Fibroblast of lung (primary cell): Measurements from ENCODE around the gene ALDH7A1. TPM values are rescaled to one million over a fixed set of nuclear protein-coding genes. Genes with fewer than 3 reads are reported as not detected.

Source experiments
- DNase-seq, 2 donors: peaks; one replicate each; pipeline versions ENCODE4 v3.0.0 to v3.0.0-alpha.2; 2010; ENCODE audit warnings: low read depth in 2 of 2
- H2AFZ ChIP-seq: 2 replicates; pipeline ENCODE4 v1.5.1; 2012; ENCODE audit warnings: low read length, control low read depth, inconsistent platforms
- H3K27ac ChIP-seq: 2 replicates; pipeline ENCODE4 v1.5.1; 2011; ENCODE audit warnings: low read length, control low read depth; ENCODE audit not compliant: insufficient read depth
- H3K27me3 ChIP-seq: 2 replicates; pipeline ENCODE4 v1.5.1; 2011; ENCODE audit warnings: mild to moderate bottlenecking, low read length; ENCODE audit not compliant: control insufficient read depth, insufficient read depth
- H3K36me3 ChIP-seq: 2 replicates; pipeline ENCODE4 v1.5.1; 2011; ENCODE audit warnings: low read length; ENCODE audit not compliant: control insufficient read depth, insufficient read depth
- H3K4me1 ChIP-seq: 2 replicates; pipeline ENCODE4 v1.5.1; 2011; ENCODE audit warnings: low read length; ENCODE audit not compliant: control insufficient read depth, insufficient read depth; ENCODE audit errors: extremely low read depth
- H3K4me2 ChIP-seq: 2 replicates; pipeline ENCODE4 v1.5.1; 2011; ENCODE audit warnings: low read length, control low read depth; ENCODE audit not compliant: insufficient read depth; ENCODE audit errors: extremely low read depth
- H3K4me3 ChIP-seq, 4 experiments: fragments of 200-600 bp in 1 of 4; sonication (generic) in 1 of 4; replicated peaks in 1 of 4; 2 replicates each; pipeline ENCODE4 v1.5.1; 2011 to 2016; ENCODE audit warnings: low read length in 4 of 4, low read depth in 3 of 4, mild to moderate bottlenecking in 3 of 4, control low read depth in 2 of 4, inconsistent platforms in 1 of 4, mixed read lengths in 1 of 4; ENCODE audit not compliant: insufficient read depth in 1 of 4; ENCODE audit errors: control extremely low read depth in 1 of 4
- H3K79me2 ChIP-seq: 2 replicates; pipeline ENCODE4 v1.5.1; 2012; ENCODE audit warnings: mild to moderate bottlenecking, low read length, inconsistent platforms; ENCODE audit not compliant: control insufficient read depth, insufficient read depth
- H3K9ac ChIP-seq: 2 replicates; pipeline ENCODE4 v1.5.1; 2011; ENCODE audit warnings: mild to moderate bottlenecking, low read length, control low read depth; ENCODE audit not compliant: insufficient read depth
- H3K9me3 ChIP-seq: 2 replicates; pipeline ENCODE4 v1.5.1; 2012; ENCODE audit warnings: low read depth, low read length; ENCODE audit not compliant: control insufficient read depth, insufficient read depth
- H4K20me1 ChIP-seq: 2 replicates; pipeline ENCODE4 v1.5.1; 2011; ENCODE audit warnings: low read length; ENCODE audit not compliant: control insufficient read depth, insufficient read depth; ENCODE audit errors: extremely low read depth
- EZH2 ChIP-seq: IDR thresholded peaks from 2 replicates; pipeline ENCODE4 v1.5.1; 2012; ENCODE audit warnings: low read length, control low read depth, mild to moderate bottlenecking; ENCODE audit errors: missing control alignments
- polyA plus RNA-seq, 2 donors: library from polyadenylated mRNA; depleted of rRNA in 1 of 2; stranded (reverse) in 1 of 2; unstranded in 1 of 2; fragments of >200 nt; gene quantifications; 2 replicates each; pipeline ENCODE4 v1.2.1, GENCODE V29; 2011 to 2012; ENCODE audit warnings: missing spikeins in 1 of 2
- total RNA-seq: library from RNA; depleted of rRNA; stranded (reverse); fragments of >200 nt; gene quantifications from 2 replicates; pipeline ENCODE4 v1.2.1, GENCODE V29; 2014
- TF ChIP-seq, protein P1 (sequence below), 2 donors: IDR thresholded peaks in 1 of 2; conservative IDR thresholded peaks in 1 of 2; 1 replicate in 1 of 2; 2 replicates in 1 of 2; pipeline ENCODE4 v1.5.1; 2011 to 2012; ENCODE audit warnings: low read length in 2 of 2, control low read depth in 1 of 2, inconsistent platforms in 1 of 2, low read depth in 1 of 2, mild to moderate bottlenecking in 1 of 2

ALDH7A1 gene
- total and polyA plus RNA-seq, 2 donors (not counting 1 experiment from before 2014, with no cell fraction given): 44.8 to 53.3 TPM

DNA sequence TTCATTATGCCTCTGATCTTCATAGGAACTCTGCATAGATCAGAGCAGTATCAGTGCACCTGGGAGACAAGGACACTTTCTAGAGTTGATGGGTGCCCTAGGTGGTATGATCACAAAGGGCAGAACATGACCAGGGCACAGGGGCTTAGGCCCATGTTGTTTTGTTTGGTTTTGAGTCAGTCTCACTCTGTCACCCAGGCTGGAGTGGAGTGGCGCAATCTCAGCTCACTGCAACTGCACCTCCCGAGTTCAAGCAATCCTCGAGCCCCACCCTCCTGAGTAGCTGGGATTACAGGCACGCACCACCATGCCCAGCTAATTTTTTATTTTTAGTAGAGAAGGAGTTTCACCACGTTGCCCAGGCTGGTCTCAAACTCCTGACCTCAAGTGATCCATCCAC is 17.6 kb downstream of the ALDH7A1 start:
- Histone ChIP-seq H3K27me3 (no peaks in the 10 kb centered on the region), H3K9ac (no peak overlapping the region), H3K9me3 (no peaks in the 10 kb centered on the region), H3K36me3 (no peaks in the 10 kb centered on the region), H3K4me2 (no peak overlapping the region), H3K4me1 (no peaks in the 10 kb centered on the region), H3K4me3 (no peak overlapping the region), H3K27ac (no peak overlapping the region), H2AFZ (no peak overlapping the region), H3K79me2 (no peaks in the 10 kb centered on the region), H4K20me1 (no peaks in the 10 kb centered on the region)
- DNase-seq: no peak
- TF ChIP-seq, protein P1, sequence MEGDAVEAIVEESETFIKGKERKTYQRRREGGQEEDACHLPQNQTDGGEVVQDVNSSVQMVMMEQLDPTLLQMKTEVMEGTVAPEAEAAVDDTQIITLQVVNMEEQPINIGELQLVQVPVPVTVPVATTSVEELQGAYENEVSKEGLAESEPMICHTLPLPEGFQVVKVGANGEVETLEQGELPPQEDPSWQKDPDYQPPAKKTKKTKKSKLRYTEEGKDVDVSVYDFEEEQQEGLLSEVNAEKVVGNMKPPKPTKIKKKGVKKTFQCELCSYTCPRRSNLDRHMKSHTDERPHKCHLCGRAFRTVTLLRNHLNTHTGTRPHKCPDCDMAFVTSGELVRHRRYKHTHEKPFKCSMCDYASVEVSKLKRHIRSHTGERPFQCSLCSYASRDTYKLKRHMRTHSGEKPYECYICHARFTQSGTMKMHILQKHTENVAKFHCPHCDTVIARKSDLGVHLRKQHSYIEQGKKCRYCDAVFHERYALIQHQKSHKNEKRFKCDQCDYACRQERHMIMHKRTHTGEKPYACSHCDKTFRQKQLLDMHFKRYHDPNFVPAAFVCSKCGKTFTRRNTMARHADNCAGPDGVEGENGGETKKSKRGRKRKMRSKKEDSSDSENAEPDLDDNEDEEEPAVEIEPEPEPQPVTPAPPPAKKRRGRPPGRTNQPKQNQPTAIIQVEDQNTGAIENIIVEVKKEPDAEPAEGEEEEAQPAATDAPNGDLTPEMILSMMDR (conservative IDR thresholded peaks at IDR 0.05 in 1 of 2, IDR thresholded peaks at IDR 0.05 in 1 of 2; ENCODE audit: low read depth in 1 of 2, low read length in 2 of 2): no peak
- TF ChIP-seq EZH2: no peak

DNA sequence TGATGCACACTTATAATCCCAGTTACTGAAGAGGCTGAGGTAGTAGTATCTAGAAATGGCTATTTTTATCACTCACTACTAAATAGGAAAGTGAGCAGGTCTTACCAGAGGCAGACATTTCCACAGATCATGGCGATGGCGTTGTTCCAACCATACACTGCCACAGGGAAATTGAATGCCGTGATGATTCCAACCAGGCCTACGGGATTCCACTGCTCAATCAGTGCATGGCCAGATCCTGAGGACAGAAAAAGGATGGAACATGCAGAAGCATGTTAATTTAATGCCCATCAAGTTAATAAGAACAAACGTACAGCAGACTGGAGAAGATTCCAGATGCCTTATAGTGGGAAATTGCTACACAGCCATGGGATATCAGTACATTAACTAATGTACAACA is 18.0 kb downstream of the ALDH7A1 start:
- Histone ChIP-seq H3K27me3 (no peaks in the 10 kb centered on the region), H3K9me3 (no peaks in the 10 kb centered on the region), H2AFZ (no peak overlapping the region), H3K27ac (no peak overlapping the region), H4K20me1 (no peaks in the 10 kb centered on the region), H3K4me3 (no peak overlapping the region), H3K4me1 (no peaks in the 10 kb centered on the region), H3K79me2 (no peaks in the 10 kb centered on the region), H3K4me2 (no peak overlapping the region), H3K9ac (no peak overlapping the region), H3K36me3 (no peaks in the 10 kb centered on the region)
- TF ChIP-seq, protein P1 (conservative IDR thresholded peaks at IDR 0.05 in 1 of 2, IDR thresholded peaks at IDR 0.05 in 1 of 2; ENCODE audit: low read depth in 1 of 2, low read length in 2 of 2): no peak
- TF ChIP-seq EZH2: no peak
- DNase-seq: no peak

DNA sequence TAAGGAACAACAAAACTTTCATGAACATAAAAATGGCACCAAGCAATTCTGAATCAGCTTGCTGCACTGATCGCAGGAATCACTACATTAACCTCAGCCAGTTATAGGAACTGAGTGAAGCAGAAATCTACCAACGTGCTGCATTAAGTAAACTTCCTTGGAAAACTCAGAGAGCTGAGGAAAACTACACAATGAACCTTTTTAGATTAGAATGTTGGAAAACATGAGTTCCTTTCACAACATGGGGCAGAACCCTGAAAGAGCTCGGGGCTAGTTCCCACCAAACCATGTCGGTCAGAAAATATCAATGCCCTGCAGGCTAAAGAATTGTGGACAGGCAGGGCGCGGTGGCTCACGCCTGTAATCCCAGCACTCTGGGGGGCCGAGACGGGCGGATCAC is 19.4 kb downstream of the ALDH7A1 start:
- H2AFZ ChIP-seq: no peak overlapping the region
- H3K36me3 ChIP-seq: no peaks in the 10 kb centered on the region
- no peak overlapping the region for H3K9ac ChIP-seq
- no peak for TF ChIP-seq EZH2
- TF ChIP-seq, protein P1 (conservative IDR thresholded peaks at IDR 0.05 in 1 of 2, IDR thresholded peaks at IDR 0.05 in 1 of 2; ENCODE audit: low read depth in 1 of 2, low read length in 2 of 2): no peak
- H4K20me1 ChIP-seq: no peaks in the 10 kb centered on the region
- no peak overlapping the region for H3K27ac ChIP-seq
- H3K79me2 ChIP-seq: no peaks in the 10 kb centered on the region
- no peak overlapping the region for H3K4me3 ChIP-seq
- no peak overlapping the region for H3K4me2 ChIP-seq
- no peaks in the 10 kb centered on the region for H3K4me1 ChIP-seq
- H3K9me3 ChIP-seq: no peaks in the 10 kb centered on the region
- H3K27me3 ChIP-seq: no peaks in the 10 kb centered on the region
- no peak for DNase-seq
